BJ (cell line): Measurements from ENCODE around the gene THSD1. TPM values are rescaled to one million over a fixed set of nuclear protein-coding genes. Genes with fewer than 3 reads are reported as not detected.

Experiments
- CTCF ChIA-PET: fragments of 350-600 bp; formaldehyde crosslinking; extraction: SDS; loops from one replicate; lab custom pipeline; 2021; ENCODE audit warnings: antibody characterized with exemption, inconsistent platforms; lab: Yijun Ruan, JAX
- POLR2A ChIA-PET: fragments of 300-600 bp; sonication (Branson Sonifier 250); formaldehyde crosslinking; extraction: SDS; loops from one replicate; lab custom pipeline; 2021; ENCODE audit warnings: antibody characterized with exemption; lab: Charles Lee
- DNase-seq: peaks from one replicate; pipeline ENCODE4 v3.0.0-alpha.2; 2011; ENCODE audit warnings: low read depth
- H3K27me3 ChIP-seq: 2 replicates; pipeline ENCODE4 v1.6.0; 2011; ENCODE audit warnings: low read length; ENCODE audit not compliant: control insufficient read depth, insufficient read depth
- H3K36me3 ChIP-seq: 2 replicates; pipeline ENCODE4 v1.5.1; 2011; ENCODE audit warnings: low read length; ENCODE audit not compliant: control insufficient read depth, insufficient read depth
- H3K4me3 ChIP-seq: 2 replicates; pipeline ENCODE4 v1.5.1; 2011; ENCODE audit warnings: low read depth, mild to moderate bottlenecking, control low read depth, low read length
- CTCF ChIP-seq: IDR thresholded peaks from 2 replicates; pipeline ENCODE4 v1.5.1; 2011; ENCODE audit warnings: low read depth, mild to moderate bottlenecking, control low read depth, inconsistent platforms, low read length, moderate library complexity; ENCODE audit not compliant: insufficient read depth
- polyA minus RNA-seq: library from RNA; depleted of rRNA, polyadenylated mRNA; stranded (reverse); fragments of >200 nt; gene quantifications from 2 replicates; pipeline ENCODE4 v1.2.3, GENCODE V29; 2011; rRNA and poly(A)+ RNA removed
- polyA plus RNA-seq: library from polyadenylated mRNA; depleted of rRNA; stranded (reverse); fragments of >200 nt; gene quantifications from 2 replicates; pipeline ENCODE4 v1.2.3, GENCODE V29; 2011; rRNA removed

Gene THSD1
- polyA plus RNA-seq, result 4.3 and 4.5 TPM in 2 replicates
- 6.1 and 9.6 TPM in 2 replicates for polyA minus RNA-seq

GRCh38 chr13:52405767-52406494, at the start of gene THSD1:
THSD1 (minus strand) TSS chr13:52406172; CDS start chr13:52402600, 3,572 bp downstream.
- no peak for TF ChIP-seq CTCF
- no peaks in the 10 kb centered on the region for H3K36me3 ChIP-seq
- no peaks in the 10 kb centered on the region for H3K27me3 ChIP-seq
- DNase-seq, result no peak
- H3K4me3 ChIP-seq, result peak within 1 kb of the TSS; percentile 78
- ChIA-PET CTCF (interaction anchor here (1.3 kb wide), 2 partner anchors 9 to 45 kb away, joined by 5 read pairs; partner anchors contain the start of gene VPS36), POLR2A (no interaction called here)

- peak; percentile 8 for DNase-seq
- ChIA-PET POLR2A (no interaction called here), CTCF (no interaction called here)
- H3K27me3 ChIP-seq, result no peaks in the 10 kb centered on the region
- H3K4me3 ChIP-seq, result peak overlapping the region; percentile 83
- no peak for TF ChIP-seq CTCF
- no peaks in the 10 kb centered on the region; the same call in 1 of the 2 replicates for H3K36me3 ChIP-seq
These were observed 49.7 kb upstream of the THSD1 start for GRCh38 chr13:52455677-52456041.

- CTCF ChIA-PET, result no interaction called here
These were observed 49.1 kb upstream of the THSD1 start, which contains the start of gene CKAP2 for GRCh38 chr13:52454820-52455676. CKAP2 (plus strand) TSS chr13:52455478; CDS start chr13:52455557, 79 bp downstream.

GRCh38 chr13:52454459-52454819, 48.5 kb upstream of the THSD1 start:
- Histone ChIP-seq H3K36me3 (no peaks in the 10 kb centered on the region), H3K27me3 (no peaks in the 10 kb centered on the region), H3K4me3 (peak overlapping the region; percentile 83)
- POLR2A ChIA-PET, result no interaction called here
- CTCF ChIA-PET, result no interaction called here
- no peak for DNase-seq
- no peak for TF ChIP-seq CTCF

More at GRCh38 chr13:52454820-52455676, 49.1 kb upstream of the THSD1 start, which contains the start of gene CKAP2:
- H3K36me3 ChIP-seq, result no peaks in the 10 kb centered on the region; the same call in 1 of the 2 replicates
- TF ChIP-seq CTCF, result no peak
- peak within 1 kb of the TSS; percentile 83 for H3K4me3 ChIP-seq
- POLR2A ChIA-PET, result no interaction called here
- DNase-seq, result peak; percentile 75
- H3K27me3 ChIP-seq, result no peaks in the 10 kb centered on the region

GRCh38 chr13:52452470-52452869, 46.5 kb upstream of the THSD1 start:
- H3K27me3 ChIP-seq, result no peaks in the 10 kb centered on the region
- CTCF ChIA-PET, result interaction anchor here (3.9 kb wide), 1 partner anchor 109 kb away, joined by 56 read pairs; no protein-coding TSS in a partner anchor

More at GRCh38 chr13:52452470-52452869, 46.5 kb upstream of the THSD1 start:
- Histone ChIP-seq H3K36me3 (no peaks in the 10 kb centered on the region), H3K4me3 (no peak overlapping the region)
- POLR2A ChIA-PET, result no interaction called here
- no peak for DNase-seq
- TF ChIP-seq CTCF, result no peak
